HG03175 (cell line): ENCODE measurements around the gene RUFY2.
"Not testable (repeated sequence)": the region's sequence is repeated elsewhere in the genome, so short reads cannot be mapped to it uniquely, and the experiment has no call there.

Experiments
- ATAC-seq: cut with Tn5 transposase; IDR thresholded peaks from one replicate; pipeline ENCODE4 v1.9.1; 2021; ENCODE audit warnings: mild to moderate bottlenecking, moderate library complexity; ENCODE audit not compliant: unreplicated experiment

RUFY2 gene

GRCh38 chr10:68406815-68407548 is at the start of gene RUFY2:
Gene RUFY2, minus strand, starts transcription at chr10:68407277. Its CDS starts 88 bp downstream, at chr10:68407189.
- ATAC-seq: peak; percentile 94

GRCh38 chr10:68449698-68450097 is 42.6 kb upstream of the RUFY2 start:
- ATAC-seq: not testable (repeated sequence)

- ATAC-seq: no peak
These were observed 39.1 kb upstream of the RUFY2 start for GRCh38 chr10:68446179-68446578.

- no peak for ATAC-seq
These were observed 35.9 kb upstream of the RUFY2 start for GRCh38 chr10:68442971-68443370.

- ATAC-seq: no peak
These were observed 33.8 kb upstream of the RUFY2 start for GRCh38 chr10:68440898-68441297.

- ATAC-seq: no peak
These were observed 28.7 kb upstream of the RUFY2 start for GRCh38 chr10:68435803-68436202.

GRCh38 chr10:68434657-68435056 is 27.6 kb upstream of the RUFY2 start:
- no peak for ATAC-seq

GRCh38 chr10:68428396-68429104 is 21.5 kb upstream of the RUFY2 start:
- ATAC-seq: no peak

- ATAC-seq: no peak
These were observed 17.5 kb upstream of the RUFY2 start for GRCh38 chr10:68424454-68425014.

GRCh38 chr10:68423522-68423921 is 16.4 kb upstream of the RUFY2 start:
- no peak for ATAC-seq

- ATAC-seq: no peak
These were observed 12.3 kb upstream of the RUFY2 start for GRCh38 chr10:68419376-68419775.

- ATAC-seq: no peak
These were observed 1.9 kb upstream of the RUFY2 start for GRCh38 chr10:68408898-68409518.

- peak; percentile 48 for ATAC-seq
These were observed 814 bp downstream of the RUFY2 start for GRCh38 chr10:68406111-68406814.

- no peak for ATAC-seq
These were observed 3.4 kb downstream of the RUFY2 start for GRCh38 chr10:68403701-68404100.

- ATAC-seq: no peak
These were observed 4.8 kb downstream of the RUFY2 start for GRCh38 chr10:68402276-68402675.

- no peak for ATAC-seq
These were observed 10.1 kb downstream of the RUFY2 start for GRCh38 chr10:68397005-68397404.

- no peak for ATAC-seq
These were observed 21.3 kb downstream of the RUFY2 start for GRCh38 chr10:68385740-68386139.

- no peak for ATAC-seq
These were observed 35.5 kb downstream of the RUFY2 start for GRCh38 chr10:68371604-68372003.

- no peak for ATAC-seq
These were observed 40.0 kb downstream of the RUFY2 start for GRCh38 chr10:68367121-68367520.

- ATAC-seq: no peak
These were observed 40.5 kb downstream of the RUFY2 start for GRCh38 chr10:68366600-68366999.

- ATAC-seq: no peak
These were observed 41.5 kb downstream of the RUFY2 start for GRCh38 chr10:68365611-68366010.
